GM21515 (cell line): ENCODE data around the gene CUBN.

Source experiments
- ATAC-seq: cut with Tn5 transposase; IDR thresholded peaks from one replicate; pipeline ENCODE4 v1.9.1; 2021; ENCODE audit not compliant: unreplicated experiment

Gene CUBN

GRCh38 chr10:16927546-16927945 lies 202.1 kb downstream of the CUBN start:
- no peak for ATAC-seq

- no peak for ATAC-seq
These were observed 205.9 kb downstream of the CUBN start for GRCh38 chr10:16923726-16924125.

GRCh38 chr10:16923309-16923708 lies 206.3 kb downstream of the CUBN start:
- ATAC-seq = no peak

- ATAC-seq = no peak
These were observed 210.3 kb downstream of the CUBN start for GRCh38 chr10:16919121-16919982.

- no peak for ATAC-seq
These were observed 213.1 kb downstream of the CUBN start for GRCh38 chr10:16916496-16916895.

- no peak for ATAC-seq
These were observed 214.3 kb downstream of the CUBN start for GRCh38 chr10:16915300-16915699.

- ATAC-seq = no peak
These were observed 216.3 kb downstream of the CUBN start for GRCh38 chr10:16913266-16913665.

- ATAC-seq = no peak
These were observed 218.8 kb downstream of the CUBN start for GRCh38 chr10:16910793-16911164.

- no peak for ATAC-seq
These were observed 219.4 kb downstream of the CUBN start for GRCh38 chr10:16909961-16910792.

GRCh38 chr10:16909271-16909767 lies 220.3 kb downstream of the CUBN start:
- no peak for ATAC-seq

- no peak for ATAC-seq
These were observed 221.9 kb downstream of the CUBN start for GRCh38 chr10:16907687-16908086.

GRCh38 chr10:16905320-16905719 lies 224.3 kb downstream of the CUBN start:
- ATAC-seq = no peak

- ATAC-seq = no peak
These were observed 225.0 kb downstream of the CUBN start for GRCh38 chr10:16904639-16905061.

- ATAC-seq = no peak
These were observed 225.6 kb downstream of the CUBN start for GRCh38 chr10:16904049-16904448.

- no peak for ATAC-seq
These were observed 227.0 kb downstream of the CUBN start for GRCh38 chr10:16902606-16903005.

GRCh38 chr10:16901106-16901505 lies 228.5 kb downstream of the CUBN start:
- no peak for ATAC-seq

- ATAC-seq = no peak
These were observed 232.6 kb downstream of the CUBN start for GRCh38 chr10:16896993-16897392.

GRCh38 chr10:16894821-16895220 lies 234.8 kb downstream of the CUBN start:
- no peak for ATAC-seq

GRCh38 chr10:16893664-16894063 lies 235.9 kb downstream of the CUBN start:
- no peak for ATAC-seq

GRCh38 chr10:16891375-16892313 lies 238.0 kb downstream of the CUBN start:
- no peak for ATAC-seq

- no peak for ATAC-seq
These were observed 238.9 kb downstream of the CUBN start for GRCh38 chr10:16890691-16891090.
